Measurements from ENCODE around the gene SQOR. TPM values are rescaled to one million over a fixed set of nuclear protein-coding genes. Genes with fewer than 3 reads are reported as not detected.

SQOR gene
- total RNA-seq, 2 donors from 2014 or later: 37.8 to 44.4 TPM

DNA sequence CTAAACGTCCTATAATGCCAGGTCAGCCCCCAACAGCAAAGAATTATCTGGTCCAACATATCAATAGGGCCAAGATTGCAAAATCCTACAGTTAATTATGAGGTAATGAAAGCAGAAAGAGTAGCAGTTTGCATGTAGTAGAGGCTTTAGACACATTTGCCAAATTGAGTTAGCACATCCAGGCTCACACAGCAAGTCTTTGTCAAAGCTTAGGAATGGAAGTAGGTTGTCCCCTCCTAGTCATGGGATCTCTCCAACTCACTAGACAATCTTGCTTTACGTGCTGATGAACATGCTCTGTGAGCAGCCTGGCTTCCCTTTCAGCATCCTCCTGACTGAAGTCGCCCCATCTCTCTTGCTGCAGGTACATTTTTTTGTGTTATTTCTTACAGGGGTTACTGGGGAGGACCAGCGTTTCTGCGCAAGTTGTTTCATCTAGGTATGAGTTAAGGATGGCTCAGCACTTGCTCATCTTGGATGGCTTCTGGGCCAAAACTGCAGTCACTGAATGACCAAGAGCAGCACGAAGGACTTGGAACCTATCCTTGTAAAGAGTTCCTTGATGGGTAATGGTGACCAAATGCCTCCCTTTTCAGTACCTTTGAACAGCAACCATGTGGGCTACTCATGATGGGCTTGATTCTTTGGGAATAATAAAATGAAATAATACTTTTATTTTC lies 55.9 kb downstream of the SQOR start:
- intact Hi-C loops (cut with DNase I): no loop called here
- DNase-seq (ENCODE audit: low spot score): no peak

DNA sequence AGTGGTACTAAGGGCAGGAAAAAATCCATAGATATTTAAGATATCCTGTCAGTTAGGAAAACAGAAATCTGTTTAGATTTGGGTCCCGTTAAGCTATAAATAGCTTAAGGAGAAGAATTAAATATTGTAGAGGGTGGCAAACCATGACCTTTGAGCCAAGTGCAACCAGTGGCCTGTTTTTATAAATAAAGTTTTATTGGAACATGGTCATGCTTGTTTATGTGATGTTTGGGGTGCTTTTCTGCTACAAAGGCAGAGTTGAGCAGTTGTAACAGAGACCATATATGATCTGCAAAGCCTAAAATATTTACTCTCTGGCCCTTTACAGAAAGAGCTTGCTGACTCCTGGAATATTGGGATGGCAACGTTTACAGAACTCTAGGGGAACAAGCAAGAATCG lies 66.3 kb downstream of the SQOR start:
- no peak for DNase-seq (ENCODE audit: low spot score)
- intact Hi-C loops (cut with DNase I): no loop called here

DNA sequence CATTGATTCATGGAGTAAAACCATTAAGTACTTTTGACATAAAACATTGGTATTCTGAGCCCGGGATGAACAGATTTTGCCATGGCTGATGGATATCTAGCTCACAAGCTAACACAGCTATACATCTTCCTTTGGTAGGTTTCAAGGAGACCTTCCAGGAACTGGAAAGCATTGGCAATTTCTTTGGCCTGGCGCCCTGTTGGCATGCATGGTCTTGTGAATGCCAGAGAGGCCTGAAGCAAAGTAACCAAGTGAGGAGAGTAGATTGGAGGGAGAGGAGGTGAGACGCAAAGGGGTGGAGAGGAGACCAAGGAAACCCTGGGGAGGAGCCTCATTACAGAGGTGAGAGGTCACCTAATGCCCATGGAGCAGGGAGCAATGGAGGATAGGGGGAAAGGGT lies 67.2 kb downstream of the SQOR start:
- intact Hi-C loops (cut with DNase I): no loop called here
- DNase-seq (ENCODE audit: low spot score): no peak

DNA sequence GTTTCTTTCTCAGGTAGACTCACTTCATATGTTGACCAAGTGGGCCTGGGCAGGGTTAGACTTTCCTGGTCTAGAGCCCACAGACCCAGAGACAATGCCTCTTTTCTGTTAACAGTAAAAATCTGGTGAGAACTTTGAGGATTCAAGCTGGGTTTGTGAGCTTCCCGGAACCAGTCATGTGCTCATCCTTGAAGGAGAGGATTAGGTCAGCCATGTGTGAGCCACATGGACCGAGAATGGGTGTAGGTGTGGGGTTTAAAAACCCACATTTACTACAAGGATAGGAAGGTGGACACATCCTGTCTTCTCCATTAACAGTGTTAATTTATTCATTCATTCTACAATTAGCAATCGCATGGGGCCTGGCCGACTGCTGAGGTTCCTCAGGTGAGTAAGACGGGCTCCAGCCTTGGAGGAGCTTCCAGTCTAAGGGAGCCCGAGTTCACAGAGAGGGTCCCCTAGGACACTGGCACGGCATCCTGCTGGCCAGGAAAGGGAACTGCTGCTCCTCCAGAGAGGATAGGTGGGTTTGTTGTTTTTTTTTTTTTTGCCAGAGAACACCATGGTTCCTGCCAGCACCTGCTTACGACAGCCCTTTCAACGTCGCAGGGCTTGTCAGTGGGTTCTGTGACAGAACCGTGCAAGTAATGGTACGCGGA lies 69.0 kb downstream of the SQOR start:
- intact Hi-C loops (cut with DNase I): no loop called here
- DNase-seq (ENCODE audit: low spot score): no peak

DNA sequence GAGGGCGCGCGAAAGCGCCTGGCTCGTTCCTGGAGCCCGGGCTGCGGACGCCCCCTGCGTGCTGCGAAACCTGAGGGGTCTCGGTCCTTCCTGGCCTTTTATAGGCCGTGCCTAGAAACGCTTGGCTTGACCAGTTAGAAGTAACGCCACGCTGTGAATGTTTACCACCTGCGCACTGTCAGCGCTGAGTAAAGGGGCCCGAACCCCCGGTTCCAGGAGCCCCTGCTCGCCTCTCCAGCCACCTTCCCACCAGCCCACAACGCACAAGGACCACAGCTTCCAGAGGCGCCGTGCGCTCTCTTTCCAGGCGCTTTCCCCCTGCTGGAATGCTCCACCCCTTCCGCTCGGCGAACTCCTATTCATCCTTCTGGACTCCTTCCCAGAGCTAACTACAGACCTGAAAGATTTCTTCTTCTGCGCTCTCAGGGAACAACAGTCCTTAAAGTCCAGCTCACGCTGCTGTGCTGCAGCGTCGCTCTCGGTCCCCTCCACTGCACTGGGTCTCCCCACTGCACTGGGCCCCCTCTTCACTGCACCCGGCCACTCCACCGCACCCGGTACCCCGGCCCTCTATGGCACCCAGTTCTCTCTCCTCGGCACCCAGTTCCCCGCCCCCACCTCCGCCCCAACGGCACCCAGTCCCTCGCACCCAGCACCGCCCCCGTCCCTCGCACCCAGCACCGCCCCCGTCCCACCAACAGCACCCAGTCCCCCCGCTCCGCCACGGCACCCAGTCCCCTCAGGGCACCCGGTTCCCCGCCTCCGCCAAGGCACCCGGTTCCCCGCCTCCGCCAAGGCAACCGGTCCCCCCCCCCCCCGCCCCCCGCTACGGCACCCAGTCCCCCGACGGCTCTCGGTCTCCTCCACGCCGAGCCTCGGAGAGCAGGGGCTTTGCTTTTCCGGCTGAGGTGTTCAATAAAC lies 69.8 kb downstream of the SQOR start:
- no peak for DNase-seq (ENCODE audit: low spot score)
- intact Hi-C loops (cut with DNase I): no loop called here

DNA sequence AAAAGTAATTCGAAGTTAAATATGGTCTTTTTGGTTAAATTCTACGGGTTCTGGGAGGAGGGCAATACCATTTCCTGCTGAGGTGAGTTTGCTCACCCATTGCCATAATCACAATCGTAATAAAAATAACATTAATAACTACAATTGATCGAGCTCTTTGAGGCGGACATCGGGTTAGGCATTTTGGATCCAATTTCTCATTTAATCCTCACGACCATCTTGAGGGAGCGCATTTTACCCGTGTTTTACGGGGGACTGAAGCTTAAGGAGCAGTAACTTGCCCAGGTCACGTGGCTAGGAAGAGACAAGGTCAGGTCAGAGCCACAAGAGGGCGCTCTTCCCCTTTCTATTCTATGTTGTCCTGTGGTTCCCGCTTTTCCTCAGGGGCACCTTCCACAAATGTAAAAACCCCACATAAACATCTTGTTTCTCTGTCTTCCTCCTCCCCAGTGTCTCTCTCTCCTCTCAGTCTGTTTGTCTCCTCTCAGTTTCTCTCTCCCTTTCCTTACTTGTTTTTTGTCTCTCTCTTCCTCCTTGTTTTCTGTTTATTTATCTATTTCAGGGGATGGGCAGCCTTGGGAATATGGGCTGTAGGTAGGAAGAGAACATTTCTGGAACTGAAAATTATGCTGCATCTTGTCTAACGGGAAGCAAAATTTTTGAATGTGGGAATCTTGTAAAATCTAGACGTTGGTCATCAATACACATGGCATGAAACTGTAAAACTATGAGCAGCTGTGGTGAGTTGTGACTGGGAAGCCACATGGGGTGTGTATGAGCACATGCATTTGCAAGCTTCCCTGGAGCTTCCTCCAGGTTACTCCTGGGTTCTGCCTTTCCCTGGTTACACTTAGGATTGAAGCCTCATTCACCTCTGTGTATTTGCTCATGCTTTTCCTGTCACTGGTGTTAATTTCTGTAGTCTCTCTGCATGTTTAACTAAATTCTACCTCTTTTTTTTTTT lies 71.0 kb downstream of the SQOR start:
- peak; percentile 84 for DNase-seq (ENCODE audit: low spot score)
- intact Hi-C loops (cut with DNase I): no loop called here

DNA sequence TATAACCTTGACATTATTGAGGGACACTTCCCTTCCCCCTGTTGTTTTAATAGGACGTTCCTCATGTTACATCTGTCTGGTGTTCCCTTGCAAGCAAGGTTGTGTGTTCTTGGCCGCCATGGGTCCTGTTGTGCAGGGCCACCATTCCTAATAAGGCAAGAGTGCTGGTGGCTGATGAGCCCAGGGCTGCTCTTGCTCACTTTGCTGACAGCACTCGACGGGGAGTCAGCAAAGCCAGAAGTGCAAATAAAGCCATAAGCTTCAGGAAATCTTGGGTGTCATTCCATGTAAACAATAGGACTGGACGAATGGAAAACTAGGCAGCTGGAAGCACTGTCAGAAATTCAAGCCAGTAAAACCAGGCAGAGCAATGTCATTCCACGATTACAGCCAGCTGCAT lies 75.8 kb downstream of the SQOR start:
- DNase-seq (ENCODE audit: low spot score): no peak
- intact Hi-C loops (cut with DNase I): no loop called here

DNA sequence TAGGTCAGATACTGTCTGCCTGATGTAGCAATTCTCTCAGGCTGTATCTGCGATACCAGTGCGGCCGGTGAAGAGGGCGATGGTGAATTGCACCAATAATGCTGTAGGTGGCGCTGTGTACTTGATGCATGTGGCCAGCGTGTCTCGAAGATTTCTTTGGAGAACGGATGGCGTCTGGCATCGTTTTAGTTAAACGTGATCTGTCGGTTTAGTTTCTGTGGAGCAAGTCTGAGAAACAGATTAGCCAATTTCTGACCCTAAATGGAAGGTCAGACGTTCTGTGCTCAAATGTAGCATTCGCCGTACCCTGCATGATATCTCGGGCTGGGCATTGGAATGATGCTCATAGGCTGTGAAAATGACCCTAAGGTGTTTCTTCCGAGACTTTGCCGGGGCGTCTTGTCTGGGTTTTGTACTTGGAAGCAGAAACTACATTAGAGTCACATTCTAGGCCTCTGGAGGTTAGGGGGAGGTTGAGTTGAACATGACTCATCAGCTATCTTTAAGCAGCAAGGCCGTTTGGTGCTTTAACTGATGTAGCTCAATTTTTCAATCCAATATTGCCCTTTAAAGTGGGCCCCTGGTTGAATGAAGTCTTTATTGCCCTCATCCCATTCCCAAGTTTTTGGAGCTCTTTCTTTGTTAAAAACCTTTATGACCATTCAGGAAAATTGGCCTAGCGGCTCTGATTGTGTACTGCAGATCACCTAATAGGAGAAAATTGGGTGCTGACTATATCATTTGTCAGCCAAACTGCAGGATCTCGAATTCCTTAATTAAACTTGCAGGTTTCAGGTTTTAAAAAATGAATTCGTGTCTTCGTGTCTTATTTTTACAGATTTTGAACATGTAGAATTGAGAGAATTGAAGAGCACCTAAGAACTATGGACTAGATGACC lies 80.0 kb downstream of the SQOR start:
- DNase-seq (ENCODE audit: low spot score): no peak
- intact Hi-C loops (cut with DNase I): no loop called here

DNA sequence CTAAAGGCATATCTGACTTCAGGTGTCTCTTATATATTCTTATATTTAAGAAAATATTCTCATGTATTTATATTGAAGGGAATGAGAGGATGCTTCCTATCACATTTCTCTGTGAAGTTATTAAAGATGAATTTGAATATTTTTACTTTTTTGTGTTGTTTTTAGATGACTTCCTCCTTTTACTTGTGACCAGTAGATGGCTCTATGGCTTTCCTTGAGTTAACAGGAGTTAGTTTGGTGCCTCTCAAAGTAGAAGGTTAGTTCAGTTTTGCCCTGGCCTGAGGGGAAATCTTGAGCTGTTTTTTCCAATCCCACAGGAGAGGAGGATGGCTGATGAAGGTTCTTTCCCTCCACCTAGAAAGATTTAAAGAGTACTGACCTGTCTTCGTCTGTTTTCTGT lies 80.7 kb downstream of the SQOR start:
- no peak for DNase-seq (ENCODE audit: low spot score)
- intact Hi-C loops (cut with DNase I): no loop called here

DNA sequence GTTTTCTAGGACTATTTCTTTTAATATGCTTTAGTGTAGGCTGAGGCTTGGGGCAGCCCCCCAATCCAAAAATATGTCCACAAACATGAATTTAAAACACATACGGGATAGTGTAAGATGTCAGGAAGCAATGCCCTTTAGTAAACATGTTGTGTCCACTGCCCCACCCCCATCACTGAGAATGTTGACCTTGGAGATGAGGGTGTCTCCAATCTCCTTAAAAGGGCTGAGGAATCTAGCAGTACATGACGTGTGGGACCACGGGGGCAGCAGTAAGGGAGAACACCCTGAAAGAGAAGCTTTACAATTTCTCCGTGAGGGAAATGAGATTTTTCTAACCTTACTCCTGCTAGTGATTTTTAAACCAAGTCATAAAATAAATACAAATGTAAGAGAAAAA lies 84.7 kb downstream of the SQOR start:
- intact Hi-C loops (cut with DNase I): no loop called here
- DNase-seq (ENCODE audit: low spot score): no peak

DNA sequence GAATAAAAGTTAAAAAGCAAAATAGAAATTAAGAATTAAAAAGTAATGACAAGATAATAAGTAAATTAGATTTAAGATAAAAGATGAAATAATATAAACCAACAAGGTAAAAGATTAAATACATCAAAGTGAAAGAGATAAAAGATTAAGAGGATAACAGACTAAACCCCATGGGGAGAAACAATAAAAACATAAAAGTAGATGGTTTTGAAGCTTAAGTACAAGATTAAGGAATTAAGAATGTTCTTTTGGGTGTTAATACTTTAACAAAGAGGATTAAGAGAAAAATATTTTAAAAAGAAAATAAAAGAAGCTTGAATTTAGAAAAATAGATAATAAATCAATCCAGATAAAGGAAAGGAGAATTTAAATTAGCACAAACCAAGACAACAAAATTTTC lies 85.4 kb downstream of the SQOR start:
- DNase-seq (ENCODE audit: low spot score): no peak
- intact Hi-C loops (cut with DNase I): no loop called here

DNA sequence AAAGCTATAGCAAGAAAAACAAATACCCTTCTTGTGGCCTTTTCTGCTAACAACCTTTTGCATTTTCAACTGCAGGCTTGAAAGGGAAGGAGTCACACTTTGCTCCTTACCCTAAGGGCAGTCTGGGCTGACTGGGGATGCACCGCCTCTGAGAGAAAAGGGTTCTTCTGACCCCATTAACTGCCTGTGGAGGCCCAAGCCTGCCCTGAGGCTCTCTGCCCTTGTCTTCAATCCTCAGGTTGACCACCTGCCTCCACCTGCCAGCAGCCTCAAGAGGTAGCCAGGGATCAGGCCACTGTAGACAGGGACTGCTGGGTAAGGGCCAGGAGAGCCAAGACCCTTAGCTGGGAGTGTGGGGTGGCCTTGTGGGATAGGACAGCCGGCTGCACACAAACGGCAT lies 93.8 kb downstream of the SQOR start:
- intact Hi-C loops (cut with DNase I): no loop called here
- DNase-seq (ENCODE audit: low spot score): no peak

DNA sequence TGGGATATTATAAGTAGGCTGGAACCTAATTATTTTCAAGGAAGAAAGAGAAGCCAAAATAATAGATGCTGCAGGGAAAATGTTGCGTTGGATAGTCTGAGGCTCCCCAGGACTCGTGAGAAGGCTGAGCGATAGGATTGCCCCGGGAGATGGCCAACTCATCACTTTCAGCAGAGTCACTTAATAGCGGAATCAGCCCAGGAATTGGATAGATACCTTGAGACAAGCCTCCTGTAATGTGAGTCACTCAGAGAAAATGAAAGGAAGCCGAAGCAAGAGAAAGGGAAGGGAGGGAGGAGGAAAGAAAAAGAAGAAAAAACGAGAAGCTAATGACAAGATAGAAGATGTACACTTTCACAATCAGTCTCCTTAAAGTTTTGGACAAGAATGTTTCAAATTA lies 94.3 kb downstream of the SQOR start:
- intact Hi-C loops (cut with DNase I): no loop called here
- DNase-seq (ENCODE audit: low spot score): no peak

DNA sequence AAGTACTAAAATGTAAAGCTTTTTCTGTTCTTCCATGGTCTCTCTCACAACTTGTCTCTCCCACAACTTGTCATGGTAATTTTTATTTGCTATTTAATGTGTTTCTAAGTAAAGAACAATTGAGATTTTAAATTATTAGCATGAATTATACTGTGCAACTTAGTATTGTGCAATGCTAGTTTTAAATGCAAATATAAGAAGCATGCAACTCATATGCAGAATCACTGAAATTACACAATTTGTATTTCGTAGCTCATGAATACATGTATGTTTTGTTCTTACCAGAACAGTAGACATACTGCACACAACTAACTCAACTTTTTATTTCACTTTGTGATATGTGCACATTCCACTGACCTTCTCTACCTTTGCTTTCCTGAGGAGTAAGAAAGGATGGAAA lies 96.5 kb downstream of the SQOR start:
- intact Hi-C loops (cut with DNase I): no loop called here
- DNase-seq (ENCODE audit: low spot score): no peak

DNA sequence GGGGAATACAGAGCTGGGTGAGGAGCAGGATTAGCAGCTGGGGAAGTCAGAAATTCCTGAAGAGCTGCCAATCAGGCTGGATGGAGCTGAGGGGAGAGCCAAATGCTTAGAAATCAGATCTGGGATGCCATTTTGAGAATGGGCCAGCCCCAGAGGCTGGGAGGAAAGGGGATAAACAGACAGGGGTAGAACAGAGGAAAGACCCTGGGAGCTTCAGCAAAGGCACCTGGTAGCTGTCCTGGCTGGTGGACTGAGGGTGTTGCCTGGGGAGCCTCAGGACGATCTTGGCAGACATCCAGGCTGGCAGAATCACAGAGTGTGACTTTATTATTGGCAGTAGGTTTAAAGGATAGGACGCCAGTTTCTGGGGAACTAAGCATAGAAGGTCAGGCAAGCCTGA lies 97.8 kb downstream of the SQOR start:
- DNase-seq (ENCODE audit: low spot score): no peak
- intact Hi-C loops (cut with DNase I): no loop called here

DNA sequence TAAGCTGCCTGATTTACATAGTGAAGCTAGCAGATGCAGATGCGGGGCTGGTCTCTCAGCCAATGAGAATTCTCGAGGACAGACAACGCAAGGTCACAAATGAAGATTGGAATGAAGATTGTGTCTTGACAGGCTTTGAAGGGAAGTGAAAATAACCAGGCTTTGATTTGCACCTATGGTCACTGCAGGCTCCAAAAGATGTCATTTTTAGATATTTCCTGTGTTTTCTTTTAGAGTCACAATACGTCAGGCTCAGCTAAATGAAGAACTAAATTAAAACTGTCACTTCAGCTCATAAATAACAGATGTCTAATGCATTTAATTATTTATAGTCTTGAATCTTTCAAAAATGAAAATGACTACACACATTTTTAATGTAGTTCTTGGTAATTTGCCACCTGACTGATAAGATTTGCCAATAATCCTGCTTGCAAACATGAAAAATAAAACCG lies 99.5 kb downstream of the SQOR start:
- no peak for DNase-seq (ENCODE audit: low spot score)
- intact Hi-C loops (cut with DNase I): no loop called here

Measured in posterior vena cava (tissue), 2 donors.